NCI-H524 (cell line): ENCODE measurements around the gene PAX6.

ENCODE experiments used
- DNase-seq, 2 experiments: peaks; one replicate each; lab custom pipeline; 2025; lab: John Stamatoyannopoulos, UW

The PAX6 gene

DNA sequence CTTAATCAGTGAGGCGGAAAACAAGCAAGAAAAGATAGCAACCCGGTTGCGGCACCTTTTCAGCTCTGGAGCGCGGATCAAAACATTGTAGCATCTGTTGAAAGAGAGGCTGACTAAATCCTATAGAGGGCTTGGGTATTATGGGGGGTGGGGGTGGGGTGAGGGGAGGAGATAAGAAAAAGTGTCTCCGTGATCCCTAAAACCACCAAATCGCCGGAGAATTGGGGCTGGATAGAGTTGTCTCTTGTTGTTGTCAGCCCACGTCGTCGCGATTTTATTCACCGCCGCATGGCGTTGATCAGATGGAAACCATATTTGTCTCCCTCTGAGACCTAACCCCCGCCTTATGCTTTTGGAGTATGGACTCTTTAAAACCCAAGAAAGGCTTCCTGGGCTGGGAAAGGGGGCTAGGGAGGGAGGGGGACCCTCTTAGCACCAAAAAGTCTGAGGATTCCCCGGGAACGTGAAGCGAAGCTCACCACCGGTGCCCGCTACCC is 13.0 kb downstream of the PAX6 start:
- no peak for DNase-seq

DNA sequence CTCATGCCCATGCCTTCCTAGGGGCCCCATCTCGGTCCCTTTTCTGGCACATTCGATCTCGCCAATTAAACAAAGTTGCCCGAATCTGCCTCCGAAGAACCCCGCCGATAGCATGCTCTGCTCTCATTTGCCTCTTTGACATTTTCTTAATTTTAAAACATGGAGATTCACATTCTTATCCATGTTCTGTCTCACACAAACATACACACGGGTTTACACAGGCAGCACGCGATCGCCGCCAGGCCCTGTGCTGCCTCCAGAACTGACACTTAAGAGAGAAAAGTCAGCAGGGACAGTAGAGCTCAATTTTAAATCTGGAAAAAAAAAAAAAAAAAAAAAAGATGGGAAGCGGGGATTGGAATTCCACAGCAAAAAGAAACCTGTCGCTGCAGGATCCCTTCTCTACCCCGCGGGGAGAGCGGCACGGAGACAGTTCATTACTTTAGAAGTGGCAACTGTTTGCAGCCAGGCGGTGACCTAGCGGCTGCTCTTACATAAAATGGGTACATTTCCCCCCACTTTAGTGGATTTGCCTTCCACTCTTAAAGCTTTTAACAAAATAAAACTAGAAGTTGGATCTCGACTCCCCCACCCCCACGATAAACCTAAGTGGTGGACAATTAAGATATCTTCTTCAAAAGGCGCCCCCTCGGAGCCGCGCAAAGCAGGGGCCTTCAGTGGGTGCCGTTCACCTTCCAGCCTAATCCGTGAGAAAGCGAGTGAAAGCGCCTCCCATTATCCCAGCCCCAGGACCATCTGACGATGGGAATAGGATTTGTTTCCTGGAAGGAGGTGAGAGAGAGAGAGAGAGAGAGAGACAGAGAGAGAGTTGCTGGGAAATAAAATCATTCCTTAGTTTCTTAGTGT is 13.7 kb downstream of the PAX6 start:
- DNase-seq = peak in 1 of 2 experiments; percentile 12

GRCh38 chr11:31796499-31797189 is 14.5 kb downstream of the PAX6 start:
- DNase-seq = peak in 1 of 2 experiments; percentile 6

- DNase-seq = no peak
Measured at GRCh38 chr11:31795706-31796498, 15.2 kb downstream of the PAX6 start.

DNA sequence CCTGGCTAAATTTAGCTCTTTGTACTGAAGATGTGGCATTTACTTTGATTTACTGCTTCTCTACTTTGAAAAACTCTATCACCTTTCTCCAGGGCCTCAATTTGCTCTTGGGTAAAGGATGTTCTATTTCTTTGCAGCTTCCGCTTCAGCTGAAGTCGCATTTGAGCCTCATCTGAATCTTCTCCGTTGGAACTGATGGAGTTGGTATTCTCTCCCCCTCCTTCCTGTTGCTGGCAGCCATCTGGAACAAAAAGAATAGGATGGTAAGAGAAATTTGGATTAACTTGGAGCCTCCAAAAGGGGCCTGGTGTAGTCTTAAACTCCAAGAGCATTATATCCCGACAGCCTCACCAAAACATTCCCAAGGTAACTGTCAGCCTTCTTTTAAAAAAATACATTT is 16.6 kb downstream of the PAX6 start:
- DNase-seq = no peak

- no peak for DNase-seq
Measured at GRCh38 chr11:31793264-31793663, 17.9 kb downstream of the PAX6 start.

DNA sequence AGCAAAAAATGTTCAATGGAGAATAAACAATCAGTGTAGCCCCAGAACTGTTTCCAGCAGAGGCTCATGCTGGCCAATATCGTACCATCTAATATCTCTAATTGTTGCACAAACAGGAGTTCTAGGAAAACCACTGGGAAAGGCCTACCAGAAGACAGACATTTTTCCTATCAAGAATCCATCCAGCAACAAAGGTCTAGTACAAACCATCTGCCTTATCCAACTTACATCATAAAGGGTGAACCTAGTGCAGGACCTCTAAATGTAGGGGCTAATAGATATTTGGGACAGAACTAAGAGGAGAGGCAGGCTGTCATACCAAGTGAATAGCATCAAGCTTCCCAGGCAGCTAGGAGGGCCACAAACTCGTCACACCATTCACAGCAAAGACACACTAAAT is 18.7 kb downstream of the PAX6 start:
- DNase-seq = no peak

- DNase-seq = no peak
Measured at GRCh38 chr11:31792036-31792435, 19.1 kb downstream of the PAX6 start.

DNA sequence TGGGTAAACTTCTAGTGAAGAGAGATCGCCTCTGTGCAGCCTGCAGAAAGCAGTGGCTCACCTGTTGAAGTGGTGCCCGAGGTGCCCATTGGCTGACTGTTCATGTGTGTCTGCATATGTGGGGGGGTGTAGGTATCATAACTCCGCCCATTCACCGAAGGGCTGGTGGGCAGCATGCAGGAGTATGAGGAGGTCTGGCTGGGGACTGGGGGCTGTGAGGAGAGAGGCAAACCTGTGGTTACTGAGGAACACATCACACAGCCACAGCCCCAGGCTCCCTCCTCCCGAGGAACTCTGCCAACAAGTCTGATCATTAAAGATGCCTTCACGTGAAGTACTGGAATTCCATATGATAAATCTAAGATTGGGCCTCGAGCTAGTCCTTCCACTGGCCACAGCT is 20.5 kb downstream of the PAX6 start:
- no peak for DNase-seq

DNA sequence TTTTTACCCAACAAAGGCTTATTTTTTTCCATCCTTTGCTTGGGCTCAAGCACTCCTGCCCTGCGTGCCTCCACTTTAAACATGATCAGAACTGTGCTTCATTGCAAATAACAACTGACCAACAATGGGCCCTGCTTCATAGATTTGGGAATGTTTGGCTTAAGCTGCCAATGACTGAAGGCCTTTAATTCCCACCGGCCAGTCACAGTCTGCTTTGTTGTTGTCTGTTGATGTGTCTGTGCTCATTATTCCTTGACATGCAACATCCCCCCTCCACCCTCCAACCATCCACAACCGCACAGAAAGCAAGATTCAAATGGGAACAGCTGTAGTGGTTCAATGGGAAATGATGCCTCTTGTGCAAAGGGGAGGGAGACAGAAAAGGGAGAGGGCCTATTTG is 23.0 kb downstream of the PAX6 start:
- DNase-seq = no peak

DNA sequence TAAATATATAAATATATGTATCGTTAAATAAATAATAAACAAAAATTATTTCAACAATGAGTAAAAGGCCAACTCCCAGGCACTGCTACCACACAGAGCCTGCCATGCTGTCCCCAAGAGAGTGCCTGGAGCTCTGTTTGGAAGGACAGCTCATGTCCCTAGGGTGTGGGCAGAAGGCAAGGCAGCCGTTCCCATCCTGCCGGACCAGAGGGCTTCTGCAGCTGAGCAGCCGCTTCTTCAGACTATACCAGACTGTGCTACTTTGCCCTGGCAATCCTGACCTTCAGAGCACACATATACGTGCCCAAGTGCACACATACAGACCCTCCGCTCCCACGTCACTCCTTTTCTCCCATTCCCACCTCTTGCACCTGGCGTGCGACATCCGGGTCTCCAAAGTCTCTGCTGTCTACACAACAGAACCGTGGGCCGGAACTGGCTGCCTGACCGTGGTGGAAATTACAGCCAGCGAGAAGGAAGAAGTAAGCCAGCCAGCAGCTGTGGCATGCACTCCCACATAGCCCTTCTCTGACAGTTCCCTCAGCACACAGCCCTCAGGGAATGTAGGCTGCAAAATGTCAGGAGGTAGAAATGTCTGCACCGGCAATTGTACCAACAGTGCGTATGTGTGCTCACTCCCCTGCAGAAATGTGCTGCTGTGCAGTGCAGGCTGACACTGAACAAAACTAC is 24.0 kb downstream of the PAX6 start:
- DNase-seq = no peak

GRCh38 chr11:31784611-31785010 is 26.5 kb downstream of the PAX6 start:
- DNase-seq = no peak

DNA sequence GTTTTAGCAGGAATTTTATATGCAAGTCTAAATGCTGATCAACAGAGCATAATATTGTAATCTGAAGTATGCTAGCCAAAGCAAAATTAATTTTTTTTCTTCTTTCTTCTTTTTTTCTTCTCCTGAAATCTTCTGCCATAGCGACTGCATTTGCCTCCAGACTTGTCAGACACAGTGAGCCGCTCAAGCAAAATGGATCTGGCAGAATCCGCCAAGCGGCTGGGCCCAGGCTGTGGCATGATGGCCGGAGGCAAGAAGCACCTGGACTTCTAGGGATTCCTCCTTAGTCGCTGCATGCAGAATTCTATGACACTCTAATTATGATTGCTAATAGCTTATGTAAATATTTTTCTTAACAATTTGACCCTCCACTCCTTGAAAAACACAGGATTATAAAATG is 27.9 kb downstream of the PAX6 start:
- DNase-seq = no peak

DNA sequence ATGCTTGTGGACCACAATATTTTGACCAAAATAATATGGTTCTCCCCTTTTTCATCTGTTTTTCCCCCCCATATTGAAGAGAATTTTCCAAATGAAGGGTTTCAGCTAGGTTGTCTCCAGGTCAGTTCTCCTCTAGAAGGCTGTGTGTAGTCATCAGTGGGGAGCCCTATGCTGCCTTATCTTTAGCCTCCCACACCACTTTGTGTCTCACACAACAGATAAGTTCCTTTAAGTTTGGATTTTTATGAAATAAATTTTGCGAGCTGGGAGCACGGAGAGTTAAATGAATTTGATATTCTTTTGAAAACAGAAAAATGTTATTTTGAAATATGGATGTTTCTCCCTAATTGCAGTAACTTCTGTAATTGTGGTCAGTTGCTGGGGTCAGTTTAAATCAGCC is 28.9 kb downstream of the PAX6 start:
- DNase-seq = no peak

GRCh38 chr11:31780480-31780971 is 30.6 kb downstream of the PAX6 start:
- DNase-seq = no peak

- peak in 1 of 2 experiments; percentile 35 for DNase-seq
Measured at GRCh38 chr11:31780078-31780477, 31.0 kb downstream of the PAX6 start.

DNA sequence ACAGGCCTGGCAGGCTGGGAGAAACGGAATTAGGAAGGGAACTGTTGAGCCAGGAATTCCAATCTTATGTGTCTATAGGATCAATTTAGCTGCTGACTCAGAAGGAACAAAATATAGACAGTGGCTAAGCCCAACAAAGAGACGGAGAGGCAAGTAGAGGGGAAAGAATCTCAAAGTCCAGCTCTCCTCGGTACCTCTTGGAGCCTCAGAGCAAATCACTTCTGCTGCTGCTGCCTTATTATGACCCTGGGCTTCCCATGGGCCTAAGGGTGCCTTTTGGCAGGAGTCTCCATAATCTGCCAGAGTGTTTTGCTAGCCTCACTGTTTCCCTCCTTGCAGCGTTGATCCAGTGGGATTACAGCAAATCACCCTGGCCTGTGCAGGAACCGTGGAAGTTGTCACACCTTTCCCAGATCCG is 31.7 kb downstream of the PAX6 start:
- DNase-seq = no peak

- DNase-seq = no peak
Measured at GRCh38 chr11:31772412-31772811, 38.7 kb downstream of the PAX6 start.

- DNase-seq = no peak
Measured at GRCh38 chr11:31770011-31770700, 41.0 kb downstream of the PAX6 start.

DNA sequence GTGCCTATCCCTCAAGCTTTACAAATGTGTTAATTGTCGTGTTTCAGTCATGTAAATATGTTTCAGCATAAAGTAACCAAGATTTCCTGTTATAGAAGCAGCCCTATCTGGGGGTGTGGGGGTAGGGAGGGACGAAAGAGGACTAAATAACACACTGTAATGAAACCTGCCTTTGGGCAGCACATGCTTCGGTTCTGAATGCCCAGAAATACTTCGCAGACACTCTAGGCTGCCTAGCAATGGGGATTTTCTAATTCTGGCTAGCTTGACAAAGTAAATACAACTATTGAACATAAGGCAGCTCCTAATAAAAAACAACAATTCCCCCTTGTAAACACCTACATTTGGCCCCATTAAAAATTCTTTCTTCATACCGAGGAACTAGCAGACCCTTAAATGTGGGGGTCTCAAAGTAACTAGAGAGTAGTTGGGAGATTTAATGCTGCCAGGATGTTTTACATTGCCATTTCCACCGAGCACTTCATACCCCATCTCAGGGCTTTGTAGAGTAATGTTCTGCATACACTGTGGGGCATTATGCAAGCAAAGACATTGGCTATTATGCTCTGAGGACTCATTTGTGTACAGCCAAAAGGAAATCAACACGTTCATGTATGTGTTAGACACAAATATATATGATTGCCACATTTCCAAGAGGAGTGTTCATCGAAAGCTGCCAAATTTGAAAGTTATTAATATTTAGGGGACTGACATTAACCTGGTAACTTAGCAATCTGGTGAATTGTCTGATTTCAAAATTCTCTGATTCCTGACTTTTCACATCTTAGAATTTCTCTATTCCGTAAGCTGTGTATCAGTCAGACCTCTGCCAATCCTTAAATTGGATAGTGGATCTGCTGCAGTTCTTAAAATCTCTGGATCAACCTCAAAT is 42.1 kb downstream of the PAX6 start:
- DNase-seq = no peak
